ENCODE data around the gene VARS2.

DNA sequence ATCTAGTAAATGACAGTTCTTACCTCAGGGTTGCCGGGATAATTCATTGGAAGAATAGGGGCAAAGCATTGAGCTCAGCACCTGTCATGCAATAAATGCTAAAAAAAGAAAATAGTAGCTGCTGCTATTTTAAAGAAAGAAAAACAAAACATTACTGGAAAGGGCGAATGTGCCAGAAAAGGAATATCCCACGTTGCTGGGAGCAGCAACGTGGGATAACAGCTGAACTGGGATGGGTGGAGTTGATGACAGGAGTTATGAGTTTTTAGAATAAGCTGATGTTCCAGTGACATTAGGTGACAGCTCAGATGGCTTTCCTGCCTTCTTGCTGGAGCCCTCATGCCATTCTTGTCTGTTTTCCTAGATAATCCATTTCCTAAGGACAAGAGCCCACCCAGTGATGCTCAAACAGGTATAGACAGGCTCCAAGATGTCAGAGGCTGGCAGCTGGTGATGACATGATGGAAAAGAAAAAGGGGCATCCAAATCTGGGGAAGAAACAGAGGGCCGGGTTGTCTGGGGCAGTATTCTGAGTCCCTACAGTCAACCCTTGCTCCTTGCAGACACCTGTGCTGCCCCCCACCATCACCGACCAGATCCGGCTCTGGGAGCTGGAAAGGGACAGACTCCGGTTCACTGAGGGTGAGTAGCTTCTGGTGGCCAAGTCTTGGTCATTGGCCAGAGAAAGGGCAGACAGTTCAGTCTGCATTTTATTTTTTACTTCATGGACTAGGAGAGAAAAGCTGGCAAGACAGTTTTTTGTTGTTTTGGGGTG, 1.1 kb upstream of the VARS2 start:
- no peak for TF ChIP-seq CTCF (IDR thresholded peaks at IDR 0.05)
- TF ChIP-seq POLR2A (IDR thresholded peaks at IDR 0.05) = no peak

Measured in lower leg skin (tissue), 3 donors.